Measurements from ENCODE around the gene MAMLD1.
"Not testable (repeated sequence)": the region's sequence is repeated elsewhere in the genome, so short reads cannot be mapped to it uniquely, and the experiment has no call there.

The MAMLD1 gene

GRCh38 chrX:150329868-150330267 lies 33.2 kb upstream of the MAMLD1 start:
- FAIRE-seq (no peak), DNase-seq (ENCODE audit: insufficient read length, low spot score) (no peak)
- TF ChIP-seq POLR2AphosphoS5 (IDR thresholded peaks at IDR 0.05; ENCODE audit: low read depth, low read length): no peak
- TF ChIP-seq PAX5 (IDR thresholded peaks at IDR 0.05; ENCODE audit: insufficient read depth, low read length, severe bottlenecking): no peak

- no peak for TF ChIP-seq POU2F2 (IDR thresholded peaks at IDR 0.05; ENCODE audit: low read depth, low read length)
- TF ChIP-seq POLR2AphosphoS5 (IDR thresholded peaks at IDR 0.05; ENCODE audit: low read depth, low read length): no peak
- TF ChIP-seq TAF1 (IDR thresholded peaks at IDR 0.05; ENCODE audit: low read depth, low read length): no peak
- TF ChIP-seq PAX5 (IDR thresholded peaks at IDR 0.05; ENCODE audit: insufficient read depth, low read length, severe bottlenecking): no peak
- TF ChIP-seq POLR2A (IDR thresholded peaks at IDR 0.05; ENCODE audit: low read depth, low read length): no peak
- TF ChIP-seq SPI1 (IDR thresholded peaks at IDR 0.05; ENCODE audit: low read depth, low read length): no peak
- FAIRE-seq: no peak
- DNase-seq (ENCODE audit: insufficient read length, low spot score): no peak
These were observed 31.1 kb upstream of the MAMLD1 start for GRCh38 chrX:150332023-150332422.

DNA sequence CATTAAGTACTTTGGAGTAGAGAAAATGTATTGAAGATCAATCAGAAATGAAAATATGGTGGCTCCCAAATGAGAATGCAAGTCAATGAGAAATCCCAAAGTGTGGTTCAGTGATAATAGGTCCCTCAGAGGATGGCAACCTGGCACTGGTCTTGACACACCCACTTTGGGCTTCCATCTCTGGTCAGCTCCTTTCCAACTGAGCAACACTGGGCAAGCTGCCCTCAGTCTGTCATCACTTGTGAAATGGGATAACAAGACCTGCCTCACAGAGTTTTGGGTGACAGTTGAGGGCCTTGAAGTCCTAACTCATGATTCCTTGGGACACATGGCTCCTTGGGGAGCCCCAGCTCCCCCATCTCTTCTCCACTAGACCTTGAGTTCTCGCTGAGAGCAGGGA lies 29.0 kb upstream of the MAMLD1 start:
- no peak for DNase-seq (ENCODE audit: insufficient read length, low spot score)
- TF ChIP-seq POLR2A (IDR thresholded peaks at IDR 0.05; ENCODE audit: low read depth, low read length) (no peak), POU2F2 (IDR thresholded peaks at IDR 0.05; ENCODE audit: low read depth, low read length) (no peak), PAX5 (IDR thresholded peaks at IDR 0.05; ENCODE audit: insufficient read depth, low read length, severe bottlenecking) (no peak), SPI1 (IDR thresholded peaks at IDR 0.05; ENCODE audit: low read depth, low read length) (no peak), TAF1 (IDR thresholded peaks at IDR 0.05; ENCODE audit: low read depth, low read length) (no peak), POLR2AphosphoS5 (IDR thresholded peaks at IDR 0.05; ENCODE audit: low read depth, low read length) (no peak)
- FAIRE-seq: no peak

- DNase-seq (ENCODE audit: insufficient read length, low spot score): no peak
- TF ChIP-seq TAF1 (IDR thresholded peaks at IDR 0.05; ENCODE audit: low read depth, low read length): no peak
- no peak for TF ChIP-seq SPI1 (IDR thresholded peaks at IDR 0.05; ENCODE audit: low read depth, low read length)
- no peak for TF ChIP-seq POU2F2 (IDR thresholded peaks at IDR 0.05; ENCODE audit: low read depth, low read length)
- no peak for TF ChIP-seq POLR2A (IDR thresholded peaks at IDR 0.05; ENCODE audit: low read depth, low read length)
- TF ChIP-seq PAX5 (IDR thresholded peaks at IDR 0.05; ENCODE audit: insufficient read depth, low read length, severe bottlenecking): no peak
- no peak for TF ChIP-seq POLR2AphosphoS5 (IDR thresholded peaks at IDR 0.05; ENCODE audit: low read depth, low read length)
- FAIRE-seq: no peak
These were observed 28.1 kb upstream of the MAMLD1 start for GRCh38 chrX:150334981-150335380.

- TF ChIP-seq TAF1 (IDR thresholded peaks at IDR 0.05; ENCODE audit: low read depth, low read length): no peak
- no peak for TF ChIP-seq POU2F2 (IDR thresholded peaks at IDR 0.05; ENCODE audit: low read depth, low read length)
- TF ChIP-seq PAX5 (IDR thresholded peaks at IDR 0.05; ENCODE audit: insufficient read depth, low read length, severe bottlenecking): no peak
- no peak for TF ChIP-seq POLR2A (IDR thresholded peaks at IDR 0.05; ENCODE audit: low read depth, low read length)
- no peak for TF ChIP-seq SPI1 (IDR thresholded peaks at IDR 0.05; ENCODE audit: low read depth, low read length)
- no peak for TF ChIP-seq POLR2AphosphoS5 (IDR thresholded peaks at IDR 0.05; ENCODE audit: low read depth, low read length)
- FAIRE-seq: no peak
- DNase-seq (ENCODE audit: insufficient read length, low spot score): no peak
These were observed 26.1 kb upstream of the MAMLD1 start for GRCh38 chrX:150337026-150337425.

DNA sequence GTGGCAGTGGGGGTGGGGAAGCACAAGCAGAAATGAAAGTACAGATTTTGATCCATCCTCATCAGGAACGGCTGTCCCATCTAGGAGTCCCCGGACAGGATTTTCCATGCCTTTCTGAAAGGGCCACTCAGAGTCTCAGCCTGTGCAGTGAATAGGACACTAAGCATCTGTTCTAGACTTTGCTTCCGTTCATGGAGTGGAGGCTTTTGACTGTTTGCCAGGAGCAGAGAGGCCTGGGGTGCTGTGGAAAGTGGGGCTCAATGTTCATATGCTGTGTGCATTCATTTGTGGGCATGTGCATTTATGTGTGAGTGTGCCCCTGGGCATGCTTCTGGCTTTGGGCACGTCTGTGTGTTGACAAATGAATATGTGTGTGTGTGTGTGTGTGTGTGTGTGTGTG lies 25.6 kb upstream of the MAMLD1 start:
- no peak for DNase-seq (ENCODE audit: insufficient read length, low spot score)
- FAIRE-seq: no peak
- no peak for TF ChIP-seq TAF1 (IDR thresholded peaks at IDR 0.05; ENCODE audit: low read depth, low read length)
- TF ChIP-seq POLR2AphosphoS5 (IDR thresholded peaks at IDR 0.05; ENCODE audit: low read depth, low read length): no peak
- no peak for TF ChIP-seq SPI1 (IDR thresholded peaks at IDR 0.05; ENCODE audit: low read depth, low read length)
- no peak for TF ChIP-seq POLR2A (IDR thresholded peaks at IDR 0.05; ENCODE audit: low read depth, low read length)
- no peak for TF ChIP-seq PAX5 (IDR thresholded peaks at IDR 0.05; ENCODE audit: insufficient read depth, low read length, severe bottlenecking)
- no peak for TF ChIP-seq POU2F2 (IDR thresholded peaks at IDR 0.05; ENCODE audit: low read depth, low read length)

DNA sequence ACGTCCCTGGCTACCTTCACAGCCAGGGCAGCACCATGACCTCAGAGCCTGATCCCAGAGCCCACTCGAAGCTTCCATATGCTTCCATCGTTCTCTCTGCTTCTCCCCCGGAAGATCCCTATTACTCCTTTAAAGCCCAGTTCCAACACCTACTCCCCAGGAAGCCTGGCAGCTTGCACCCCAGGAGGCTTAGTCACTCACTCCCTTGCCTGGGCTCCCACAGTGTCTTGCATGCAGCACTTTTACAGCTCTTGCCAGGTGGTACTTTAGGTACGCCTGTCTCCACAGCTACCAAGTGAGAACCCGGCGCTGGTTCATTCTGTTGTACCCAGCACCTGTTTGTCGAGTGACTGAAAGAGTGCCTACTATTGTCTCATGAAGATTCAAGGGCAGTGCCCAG lies 24.5 kb upstream of the MAMLD1 start:
- FAIRE-seq (no peak), DNase-seq (ENCODE audit: insufficient read length, low spot score) (no peak)
- TF ChIP-seq TAF1 (IDR thresholded peaks at IDR 0.05; ENCODE audit: low read depth, low read length): no peak
- TF ChIP-seq POLR2A (IDR thresholded peaks at IDR 0.05; ENCODE audit: low read depth, low read length): no peak
- TF ChIP-seq POU2F2 (IDR thresholded peaks at IDR 0.05; ENCODE audit: low read depth, low read length): no peak
- TF ChIP-seq PAX5 (IDR thresholded peaks at IDR 0.05; ENCODE audit: insufficient read depth, low read length, severe bottlenecking): no peak
- TF ChIP-seq SPI1 (IDR thresholded peaks at IDR 0.05; ENCODE audit: low read depth, low read length): no peak
- no peak for TF ChIP-seq POLR2AphosphoS5 (IDR thresholded peaks at IDR 0.05; ENCODE audit: low read depth, low read length)

- TF ChIP-seq POLR2A (IDR thresholded peaks at IDR 0.05; ENCODE audit: low read depth, low read length) (no peak), TAF1 (IDR thresholded peaks at IDR 0.05; ENCODE audit: low read depth, low read length) (no peak), PAX5 (IDR thresholded peaks at IDR 0.05; ENCODE audit: insufficient read depth, low read length, severe bottlenecking) (no peak), POU2F2 (IDR thresholded peaks at IDR 0.05; ENCODE audit: low read depth, low read length) (no peak), POLR2AphosphoS5 (IDR thresholded peaks at IDR 0.05; ENCODE audit: low read depth, low read length) (no peak), SPI1 (IDR thresholded peaks at IDR 0.05; ENCODE audit: low read depth, low read length) (no peak)
- FAIRE-seq: no peak
- DNase-seq (ENCODE audit: insufficient read length, low spot score): no peak
These were observed 23.4 kb upstream of the MAMLD1 start for GRCh38 chrX:150339736-150340135.

DNA sequence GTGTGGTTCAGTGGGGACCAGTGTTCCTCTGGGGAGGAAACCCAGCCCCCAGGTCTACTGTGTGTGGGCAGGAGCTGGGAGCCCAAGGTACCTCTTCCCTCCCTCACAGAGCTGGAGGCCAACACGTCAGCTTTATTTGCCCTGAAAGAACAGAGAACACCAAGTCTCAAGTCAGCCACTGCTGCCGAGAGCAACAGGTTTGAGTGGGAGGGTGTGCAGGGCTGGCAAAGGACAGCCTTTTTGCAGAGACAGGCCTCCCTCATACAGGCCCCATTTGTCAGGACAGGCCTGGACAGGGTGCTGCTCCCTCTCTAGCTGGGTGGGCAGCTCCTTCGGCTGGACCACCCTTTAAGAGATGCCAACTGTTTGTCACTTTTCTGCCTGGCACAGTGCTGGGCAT lies 22.8 kb upstream of the MAMLD1 start:
- FAIRE-seq; DNase-seq (ENCODE audit: insufficient read length, low spot score): not testable (repeated sequence)

DNA sequence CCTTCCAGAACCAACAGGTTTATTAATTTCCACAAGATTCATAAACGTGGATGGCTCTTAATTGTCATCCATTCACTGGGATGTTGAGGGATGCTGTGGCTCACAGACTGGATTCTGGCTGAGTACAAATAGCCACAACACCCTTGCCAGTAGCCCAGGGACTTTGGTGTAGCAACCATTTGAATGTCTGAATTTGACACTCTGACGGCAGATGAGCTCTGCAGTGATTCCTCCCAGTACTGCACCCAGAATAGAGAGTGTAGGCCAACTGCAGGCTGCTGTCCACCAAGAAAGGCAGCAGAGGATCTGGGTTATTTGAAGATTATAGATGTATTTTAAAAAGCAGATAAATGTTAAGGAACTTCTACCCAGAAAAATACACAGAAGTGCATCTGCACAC lies 15.6 kb upstream of the MAMLD1 start:
- FAIRE-seq: no peak
- no peak for DNase-seq (ENCODE audit: insufficient read length, low spot score)
- TF ChIP-seq PAX5 (IDR thresholded peaks at IDR 0.05; ENCODE audit: insufficient read depth, low read length, severe bottlenecking) (no peak), POLR2AphosphoS5 (IDR thresholded peaks at IDR 0.05; ENCODE audit: low read depth, low read length) (no peak), TAF1 (IDR thresholded peaks at IDR 0.05; ENCODE audit: low read depth, low read length) (no peak), POU2F2 (IDR thresholded peaks at IDR 0.05; ENCODE audit: low read depth, low read length) (no peak), SPI1 (IDR thresholded peaks at IDR 0.05; ENCODE audit: low read depth, low read length) (no peak), POLR2A (IDR thresholded peaks at IDR 0.05; ENCODE audit: low read depth, low read length) (no peak)
